GM19438 (cell line): Measurements from ENCODE around the gene DNAH14.
"Not testable (repeated sequence)": the region's sequence is repeated elsewhere in the genome, so short reads cannot be mapped to it uniquely, and the experiment has no call there.

ENCODE experiments used
- ATAC-seq: cut with Tn5 transposase; IDR thresholded peaks from one replicate; pipeline ENCODE4 v1.9.1; 2021; ENCODE audit warnings: low read depth; ENCODE audit not compliant: unreplicated experiment

Gene DNAH14

DNA sequence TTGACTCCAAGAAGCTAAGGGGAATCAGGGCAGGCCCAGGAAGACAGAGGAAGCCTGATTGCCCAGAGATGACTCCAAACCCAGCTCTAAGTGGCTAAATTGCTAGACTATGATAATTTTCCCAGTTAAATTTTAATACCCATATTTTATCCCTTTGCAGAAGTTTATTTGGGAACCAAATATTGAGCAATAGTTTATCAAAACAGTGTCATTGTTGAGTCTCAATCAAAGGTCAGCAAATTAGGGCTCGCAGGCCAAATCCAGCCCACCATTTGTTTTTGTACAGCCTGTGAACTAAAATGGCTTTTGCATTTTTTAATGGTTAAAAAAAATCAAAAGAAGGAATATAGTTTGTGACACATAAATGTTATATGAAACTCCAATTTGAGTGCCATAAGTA is 451.2 kb downstream of the DNAH14 start:
- no peak for ATAC-seq

DNA sequence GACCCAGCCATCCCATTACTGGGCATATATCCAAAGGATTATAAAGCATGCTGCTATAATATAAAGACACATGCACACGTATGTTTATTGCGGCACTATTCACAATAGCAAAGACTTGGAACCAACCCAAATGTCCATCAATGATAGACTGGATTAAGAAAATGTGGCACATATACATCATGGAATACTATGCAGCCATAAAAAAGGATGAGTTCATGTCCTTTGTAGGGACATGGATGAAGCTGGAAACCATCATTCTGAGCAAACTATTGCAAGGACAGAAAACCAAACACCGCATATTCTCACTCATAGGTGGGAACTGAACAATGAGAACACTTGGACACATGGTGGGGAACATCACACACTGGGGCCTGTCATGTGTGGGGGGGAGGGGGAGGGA is 457.4 kb downstream of the DNAH14 start:
- ATAC-seq: not testable (repeated sequence)

DNA sequence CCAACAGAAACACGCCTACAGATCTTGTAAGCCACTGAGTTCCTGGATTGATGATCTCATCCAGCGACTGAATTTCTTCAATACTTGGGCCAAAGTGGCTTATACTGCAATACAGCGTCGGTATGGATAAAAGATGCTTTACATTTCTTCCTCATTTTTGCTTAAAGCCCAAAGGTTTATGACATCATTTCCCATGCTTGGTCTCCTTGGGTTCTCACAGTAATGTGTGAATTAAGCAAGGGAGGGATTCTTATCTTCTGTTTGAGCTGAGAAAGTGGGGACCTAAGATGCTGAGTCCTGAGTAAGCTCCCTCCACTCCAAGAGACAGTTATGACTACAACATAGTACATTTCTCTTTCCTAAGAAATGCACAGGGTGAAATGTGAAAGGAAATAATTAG is 458.9 kb downstream of the DNAH14 start:
- ATAC-seq: no peak

DNA sequence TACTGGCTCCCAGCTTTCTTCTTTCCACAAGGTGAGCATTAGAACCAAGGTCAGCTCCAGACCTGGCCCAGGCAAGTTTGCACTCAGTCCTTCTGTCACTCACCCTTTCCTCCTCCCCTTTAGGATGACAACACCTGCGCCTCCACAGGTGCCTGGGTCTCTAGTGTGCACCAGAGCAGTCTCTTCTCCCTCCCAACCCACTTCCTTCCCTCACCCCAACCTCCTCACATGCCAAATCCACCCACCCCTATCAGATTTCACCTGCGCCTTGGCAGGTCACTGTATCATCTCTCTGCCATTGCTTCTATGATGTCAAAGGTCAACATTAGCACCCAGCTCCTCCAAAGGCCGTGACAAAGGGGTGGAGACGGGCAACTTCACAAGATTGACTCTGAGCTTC is 460.4 kb downstream of the DNAH14 start:
- no peak for ATAC-seq

DNA sequence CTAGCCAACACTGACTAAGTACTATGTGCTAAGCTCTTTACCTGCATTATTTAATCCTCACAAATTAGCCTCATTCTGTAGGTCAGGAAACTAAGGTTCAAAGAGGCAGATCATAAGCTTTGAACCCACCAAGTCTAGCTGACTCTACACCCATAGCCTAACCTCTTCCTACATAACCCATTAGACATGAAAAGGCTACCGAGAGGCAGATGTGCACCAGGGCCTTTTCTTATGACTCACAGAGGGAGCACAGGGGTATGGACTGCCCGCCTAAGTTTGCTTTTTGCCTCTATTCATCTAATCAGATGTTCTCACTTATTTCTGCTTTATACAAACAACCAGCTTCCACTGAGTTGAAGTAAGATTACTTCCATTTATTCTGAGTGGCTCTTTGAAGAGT is 466.9 kb downstream of the DNAH14 start:
- ATAC-seq: no peak

DNA sequence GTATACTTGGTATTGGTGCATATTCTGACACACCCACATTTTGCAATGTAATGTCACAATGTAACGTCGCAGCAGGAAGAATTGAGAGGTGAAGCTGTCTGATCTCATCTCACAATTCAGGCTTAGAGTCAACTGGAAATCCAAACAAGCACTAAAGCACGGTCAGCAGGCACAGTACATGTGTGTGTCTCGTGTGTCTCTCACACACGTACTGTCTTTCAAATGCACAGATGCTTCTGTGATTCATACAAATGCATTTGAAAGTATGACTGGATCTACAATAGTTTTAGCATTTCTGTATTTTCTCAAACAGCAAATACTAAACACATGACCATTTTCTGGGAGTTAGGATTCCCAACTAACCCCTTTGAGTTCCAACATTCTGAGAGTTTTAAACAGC is 471.5 kb downstream of the DNAH14 start:
- no peak for ATAC-seq

DNA sequence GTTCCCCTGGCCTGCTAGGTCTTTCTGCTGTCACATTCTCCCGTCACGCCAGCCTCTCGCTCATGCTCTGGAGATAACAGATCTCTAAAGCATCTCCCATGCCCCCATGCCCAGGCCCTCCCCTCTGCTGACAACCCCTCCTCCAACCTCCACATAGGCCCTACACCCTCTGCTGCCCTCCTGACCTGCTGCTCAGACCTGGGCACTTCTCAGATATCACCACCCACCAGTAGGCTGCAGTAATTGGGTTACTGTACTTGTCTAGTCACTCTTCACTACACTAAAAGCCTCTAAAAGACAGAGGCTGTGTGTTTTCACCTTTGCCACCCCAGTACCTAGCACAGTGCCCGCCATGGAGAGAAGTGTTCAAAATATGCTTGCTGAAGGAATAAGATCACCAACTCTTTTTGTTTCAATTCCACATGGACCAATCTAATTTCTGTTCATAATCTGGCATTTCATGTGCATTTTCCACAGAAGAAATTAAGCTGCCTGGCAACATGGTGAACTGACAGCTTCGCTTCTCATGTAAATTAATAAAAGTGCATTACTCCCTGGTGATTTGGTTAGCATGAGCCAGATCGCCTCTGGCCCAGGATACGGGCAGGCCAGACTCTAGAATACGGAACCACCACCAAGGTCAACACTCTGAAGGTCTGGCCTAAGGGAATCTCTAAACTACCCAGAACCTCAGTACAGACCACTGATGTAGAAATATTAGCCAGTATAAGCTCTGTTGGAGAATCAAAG is 477.7 kb downstream of the DNAH14 start:
- no peak for ATAC-seq

DNA sequence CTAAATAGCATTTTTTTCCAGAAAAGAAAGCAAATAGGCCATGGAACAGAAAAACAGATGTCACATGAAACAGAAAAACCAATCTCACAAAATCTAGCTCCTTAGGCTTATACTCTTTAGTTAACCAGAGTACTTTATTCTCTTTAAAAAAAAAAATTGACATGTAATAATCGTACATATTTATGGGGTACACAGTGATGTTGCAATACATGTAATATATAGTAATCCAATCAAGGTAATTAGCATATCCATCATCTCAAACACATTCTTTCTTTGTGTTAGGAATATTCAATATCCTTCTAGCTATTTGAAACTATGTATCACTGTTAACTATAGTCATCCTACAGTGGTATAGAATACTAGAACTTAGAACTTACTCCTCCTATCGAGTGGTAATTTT is 478.3 kb downstream of the DNAH14 start:
- no peak for ATAC-seq

DNA sequence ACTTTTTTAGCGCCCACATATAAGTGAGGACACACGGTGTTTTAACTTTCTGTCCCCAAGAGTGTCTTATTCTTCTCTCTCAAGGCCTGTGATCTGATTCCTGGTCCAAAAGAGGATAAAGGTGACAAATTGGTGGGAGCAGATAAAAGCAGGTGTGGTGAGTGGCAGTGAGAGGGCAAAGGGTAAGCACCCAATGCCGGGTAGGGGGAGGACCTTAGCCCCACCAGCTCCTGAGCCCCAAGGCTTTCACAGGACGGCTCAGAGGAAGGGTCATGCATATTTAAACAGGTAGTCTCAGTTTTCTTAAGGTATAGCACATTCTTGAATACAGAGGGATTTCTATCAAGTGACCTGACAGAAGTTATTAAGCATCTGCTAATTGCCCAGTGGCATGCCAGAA is 478.8 kb downstream of the DNAH14 start:
- no peak for ATAC-seq

DNA sequence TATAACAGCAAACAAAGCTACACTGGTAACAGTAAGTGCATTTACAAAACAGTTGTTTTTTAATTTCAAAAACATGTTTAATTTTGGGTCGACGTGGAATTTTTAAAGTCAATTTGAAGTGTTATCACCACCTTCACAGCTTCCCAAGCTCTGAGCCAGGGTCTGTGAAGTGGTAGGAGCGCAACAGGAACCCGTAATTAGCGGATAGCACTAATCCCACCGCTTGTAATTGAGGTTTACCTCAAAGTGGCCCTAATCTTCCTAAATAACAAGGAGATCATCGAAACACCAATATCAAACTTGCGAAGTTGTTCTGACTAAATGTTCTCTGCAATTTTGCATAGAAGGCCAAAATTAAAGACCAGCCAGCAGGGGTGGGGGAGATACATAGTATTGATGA is 479.6 kb downstream of the DNAH14 start:
- ATAC-seq: no peak

DNA sequence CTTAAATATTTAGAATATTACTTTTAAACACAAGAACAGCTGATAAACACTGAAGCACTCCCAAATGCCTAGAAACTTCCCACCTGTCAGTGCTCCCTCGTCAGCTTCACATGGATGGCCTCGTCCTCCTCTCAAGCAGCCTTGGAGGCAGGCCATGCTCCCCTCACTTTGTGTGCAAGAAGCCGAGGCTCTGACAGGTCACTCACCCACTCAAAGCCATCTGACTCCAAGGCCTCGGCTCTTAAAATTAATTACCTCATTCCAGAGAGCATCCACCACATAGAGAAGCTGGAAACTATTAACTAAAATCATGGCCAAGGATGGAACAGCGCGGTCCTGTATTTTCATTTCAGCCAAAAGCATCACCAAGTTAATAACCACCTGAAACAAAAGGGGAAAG is 480.6 kb downstream of the DNAH14 start:
- no peak for ATAC-seq

DNA sequence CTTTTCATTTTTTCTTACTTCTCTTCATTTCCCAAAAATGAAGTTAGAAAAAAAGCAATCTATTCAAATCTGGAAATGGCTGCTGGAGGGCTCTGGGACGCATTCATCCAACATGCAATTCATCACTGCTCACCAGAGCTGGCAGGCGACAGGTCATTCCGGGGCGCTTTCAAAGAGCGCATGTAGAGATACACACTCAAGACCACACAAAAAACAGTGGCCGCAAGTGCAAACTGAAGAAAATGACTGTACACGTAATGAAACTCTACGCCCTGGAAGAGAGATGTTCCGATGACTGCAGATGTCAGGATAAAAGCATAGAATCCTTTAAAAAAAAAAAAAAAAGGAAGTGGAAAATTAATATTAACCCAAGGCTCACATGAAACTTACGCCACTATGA is 482.8 kb downstream of the DNAH14 start:
- ATAC-seq: no peak

DNA sequence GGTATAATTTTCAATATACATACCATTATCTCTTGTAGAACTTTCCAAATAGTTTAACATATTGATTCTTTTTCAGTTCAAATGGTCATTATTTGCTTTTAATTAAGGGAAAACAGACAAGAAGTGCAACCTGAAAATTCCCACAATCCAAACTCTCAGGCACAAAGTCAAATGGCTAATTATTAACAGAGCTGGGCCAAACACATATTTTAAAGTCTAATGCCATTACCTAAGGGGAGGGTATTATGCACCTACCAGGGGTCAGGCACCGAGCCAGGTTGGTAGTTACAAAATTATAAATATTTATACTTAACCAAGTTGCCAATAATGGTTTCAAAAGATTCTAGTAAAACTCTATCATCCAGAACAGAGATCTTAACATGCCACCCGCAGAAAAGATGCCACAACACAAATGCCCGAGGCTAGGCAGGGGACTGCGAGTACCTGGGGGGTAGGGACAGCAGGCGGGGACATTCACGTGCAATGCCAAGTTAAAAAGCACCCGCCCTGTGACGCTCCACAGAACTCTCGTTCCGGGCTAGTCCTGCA is 483.4 kb downstream of the DNAH14 start:
- ATAC-seq: no peak

DNA sequence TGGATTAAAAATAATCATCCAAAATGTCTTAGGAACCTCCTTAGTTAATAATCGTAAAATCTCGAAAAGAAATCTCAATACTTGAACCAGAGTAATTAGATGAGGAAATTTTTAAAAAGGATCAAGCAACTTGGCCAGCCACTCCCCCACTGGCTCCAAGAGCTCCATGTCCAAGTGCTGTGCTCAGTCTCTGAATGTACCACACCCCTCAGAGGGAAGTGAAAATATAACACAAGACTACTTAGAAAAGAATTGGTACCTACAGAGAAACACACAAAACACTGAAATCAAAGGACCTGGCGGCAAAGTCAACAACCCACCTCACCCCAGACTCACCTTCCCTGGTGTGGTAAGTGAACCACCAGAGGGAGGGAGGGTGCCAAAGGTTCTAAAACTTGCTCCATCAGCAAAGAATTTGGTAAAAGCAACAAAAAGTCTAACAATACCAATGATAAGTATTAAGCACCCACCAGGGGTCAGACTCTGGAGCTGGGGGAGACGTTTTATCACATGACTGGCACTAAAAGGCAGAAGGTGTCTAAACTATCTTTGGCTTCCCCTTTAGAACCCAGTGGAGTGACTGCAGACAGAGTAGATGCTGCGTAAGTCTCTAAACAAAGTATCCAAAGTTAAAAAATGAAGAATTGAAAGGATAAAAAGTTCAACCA is 484.4 kb downstream of the DNAH14 start:
- no peak for ATAC-seq

DNA sequence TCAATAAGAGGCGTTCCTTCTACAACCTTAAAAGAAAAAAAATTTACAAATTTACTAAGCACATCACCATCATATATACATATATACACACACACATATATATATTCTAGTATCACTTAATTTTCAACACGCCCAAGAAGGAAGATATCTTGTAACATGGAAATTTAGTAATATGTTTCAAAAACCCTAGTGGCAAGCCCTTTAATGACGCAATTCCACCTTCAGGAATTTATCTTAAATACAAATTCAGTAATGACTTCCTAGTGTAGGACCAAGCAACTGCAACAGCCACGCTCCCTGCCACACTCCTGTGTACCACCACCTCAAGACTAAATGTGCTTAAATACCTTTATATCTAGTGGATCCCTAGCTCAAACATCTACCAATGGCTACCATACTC is 485.8 kb downstream of the DNAH14 start:
- ATAC-seq: no peak

DNA sequence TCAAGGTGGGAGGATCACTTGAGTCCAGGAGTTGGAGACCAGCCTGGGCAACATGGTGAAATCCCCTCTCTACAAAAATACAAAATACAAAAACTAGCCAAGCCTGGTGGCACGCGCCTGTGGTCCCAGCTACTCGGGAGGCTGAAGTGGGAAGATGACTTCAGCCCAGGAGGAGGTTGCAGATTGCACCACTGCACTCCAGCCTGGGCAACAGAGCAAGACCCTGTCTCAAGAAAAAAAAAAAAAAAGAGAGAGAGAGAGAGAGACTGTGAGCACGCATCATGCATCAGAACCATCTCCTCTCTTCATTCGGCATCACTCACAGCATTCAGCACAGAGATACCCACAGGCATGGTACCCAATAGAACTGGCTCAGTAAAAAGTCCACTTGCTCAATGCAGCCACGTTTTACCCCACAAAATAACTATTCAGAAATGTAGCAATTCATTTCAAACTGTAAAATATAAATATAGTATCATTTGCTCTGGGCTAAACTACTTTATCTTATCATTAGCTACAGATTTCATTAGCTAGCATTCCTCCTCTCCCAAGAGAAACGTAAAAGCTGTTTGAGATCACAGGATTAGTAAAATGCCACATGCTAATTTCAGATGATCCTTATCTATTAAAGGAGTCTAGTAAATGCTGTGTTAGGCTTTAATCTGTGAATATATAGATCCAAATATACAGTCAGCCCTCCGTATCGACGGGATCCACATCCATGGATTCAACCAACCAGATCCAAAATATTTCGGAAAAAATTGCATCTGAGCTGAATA is 486.7 kb downstream of the DNAH14 start:
- ATAC-seq: no peak

DNA sequence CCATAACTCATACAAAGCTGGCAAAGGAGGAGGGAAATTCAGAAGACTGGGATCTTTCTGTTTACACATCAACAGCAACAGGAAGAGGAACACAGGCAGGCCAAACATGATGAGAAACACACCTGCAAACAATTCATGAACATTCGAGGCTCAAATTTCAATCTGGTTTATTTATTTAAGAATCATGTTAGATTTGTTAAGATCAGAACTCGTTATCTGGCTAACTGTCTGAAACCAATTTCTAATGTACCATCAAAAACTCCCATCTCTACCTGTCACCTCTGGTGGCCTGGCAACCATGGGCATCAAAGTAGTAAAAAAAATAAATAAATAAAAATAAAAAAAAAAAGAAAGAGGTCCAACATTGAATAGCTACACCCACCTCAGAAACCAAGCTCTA is 488.6 kb downstream of the DNAH14 start:
- ATAC-seq: no peak

DNA sequence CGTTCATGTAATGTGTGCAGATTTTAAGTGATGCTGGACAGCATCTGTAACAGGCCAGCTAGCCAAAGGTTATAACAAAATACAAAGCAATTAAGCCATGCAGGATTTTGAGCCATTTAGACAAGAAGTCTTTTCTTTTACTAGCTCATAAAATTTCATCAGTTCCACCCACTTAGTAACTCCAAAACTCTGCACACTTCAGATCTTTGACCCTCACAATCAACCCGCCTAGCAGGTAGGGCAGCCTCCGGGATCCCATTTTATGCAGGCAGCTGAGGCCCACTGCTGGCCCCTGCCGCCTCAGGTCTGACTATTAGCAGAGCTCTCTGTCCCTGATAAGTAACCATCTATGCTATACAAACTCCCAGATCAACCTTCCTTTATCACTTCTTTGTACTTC is 489.1 kb downstream of the DNAH14 start:
- no peak for ATAC-seq

DNA sequence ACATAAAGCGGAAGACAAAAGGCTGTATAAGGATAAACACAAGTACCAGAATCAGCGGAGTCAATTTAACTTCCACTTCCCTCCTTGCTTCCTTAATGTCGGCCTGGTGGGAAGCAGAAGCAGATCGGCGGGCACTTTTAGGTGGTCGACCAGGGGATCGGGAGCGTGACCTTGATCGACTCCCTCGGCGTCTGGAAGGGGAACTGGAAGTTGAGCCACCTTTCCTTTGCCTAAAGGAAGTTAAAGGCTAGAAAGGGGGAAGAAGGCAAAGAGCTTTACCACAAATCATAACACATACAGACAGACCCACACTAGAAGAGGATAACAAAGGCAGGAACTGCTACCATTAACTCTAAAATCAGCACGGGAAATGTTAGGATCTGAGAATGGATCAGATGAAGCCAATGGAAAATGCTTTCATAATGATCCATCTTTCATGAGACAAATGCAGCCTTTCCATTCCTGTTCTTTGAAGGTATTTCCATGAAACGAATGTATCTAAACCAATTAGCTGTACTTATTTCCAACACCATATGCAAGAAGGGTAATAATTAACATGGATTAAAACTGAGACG is 492.6 kb downstream of the DNAH14 start:
- ATAC-seq: no peak

DNA sequence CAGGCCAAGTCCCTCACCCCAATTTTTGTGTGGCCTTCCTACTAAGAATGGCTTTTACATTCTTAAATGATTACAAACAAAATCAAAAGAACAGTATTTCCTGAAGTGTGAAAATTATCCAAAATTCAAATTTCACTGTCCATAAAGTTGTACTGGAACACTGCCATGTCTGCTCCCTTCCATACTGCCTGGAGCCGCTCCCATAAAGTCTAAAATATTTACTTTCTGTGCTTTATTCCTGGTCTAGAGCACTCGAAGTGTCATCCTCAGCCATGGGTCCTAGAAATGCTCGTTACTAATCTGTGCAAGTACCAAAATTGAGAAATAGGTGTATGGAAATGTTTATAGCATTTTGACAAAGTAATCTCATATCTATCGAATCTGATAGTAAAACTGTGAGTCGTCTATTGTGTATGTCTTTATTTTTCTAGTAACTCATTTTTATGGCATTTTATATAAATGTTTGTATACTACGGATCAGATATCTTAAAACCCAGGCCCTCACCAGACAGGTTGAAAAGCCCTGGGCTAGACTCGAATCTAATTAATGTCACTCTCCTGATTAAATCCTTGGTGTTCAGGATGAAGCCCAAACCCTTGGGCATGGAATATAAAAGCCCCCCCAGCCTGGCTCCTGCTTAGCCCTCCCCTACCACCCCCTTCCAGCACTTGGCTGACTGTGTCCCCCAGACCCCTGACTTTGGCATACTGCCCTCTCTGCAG is 493.5 kb downstream of the DNAH14 start:
- ATAC-seq: no peak

DNA sequence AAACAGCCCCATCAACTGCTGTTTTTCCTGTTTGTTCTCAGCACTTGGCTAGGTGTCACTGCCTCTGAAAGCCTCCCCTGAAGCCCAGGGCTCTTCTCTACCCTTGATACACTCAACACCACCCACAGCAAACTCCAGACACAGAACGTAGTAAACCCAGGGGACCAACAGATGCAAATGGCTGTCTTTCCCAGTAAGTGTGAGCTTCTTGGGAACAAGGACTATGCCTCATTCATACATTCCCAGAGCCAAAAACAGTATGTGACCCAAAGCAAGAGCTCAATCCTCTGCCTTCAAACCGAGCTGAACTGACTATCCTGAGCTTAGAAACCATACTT is 494.0 kb downstream of the DNAH14 start:
- no peak for ATAC-seq
